ENCODE data around the gene PCYT1A.
A peak's percentile ranks its signal among the peaks of the same experiment; 100 is the strongest.
"Not testable (repeated sequence)": the region's sequence is repeated elsewhere in the genome, so short reads cannot be mapped to it uniquely, and the experiment has no call there.

Gene PCYT1A

GRCh38 chr3:196218155-196218712 is 69.3 kb downstream of the PCYT1A start:
- H3K4me3 ChIP-seq (ENCODE audit: low read depth, low read length): no peak overlapping the region
- DNase-seq (ENCODE audit: low read depth): no peak

DNA sequence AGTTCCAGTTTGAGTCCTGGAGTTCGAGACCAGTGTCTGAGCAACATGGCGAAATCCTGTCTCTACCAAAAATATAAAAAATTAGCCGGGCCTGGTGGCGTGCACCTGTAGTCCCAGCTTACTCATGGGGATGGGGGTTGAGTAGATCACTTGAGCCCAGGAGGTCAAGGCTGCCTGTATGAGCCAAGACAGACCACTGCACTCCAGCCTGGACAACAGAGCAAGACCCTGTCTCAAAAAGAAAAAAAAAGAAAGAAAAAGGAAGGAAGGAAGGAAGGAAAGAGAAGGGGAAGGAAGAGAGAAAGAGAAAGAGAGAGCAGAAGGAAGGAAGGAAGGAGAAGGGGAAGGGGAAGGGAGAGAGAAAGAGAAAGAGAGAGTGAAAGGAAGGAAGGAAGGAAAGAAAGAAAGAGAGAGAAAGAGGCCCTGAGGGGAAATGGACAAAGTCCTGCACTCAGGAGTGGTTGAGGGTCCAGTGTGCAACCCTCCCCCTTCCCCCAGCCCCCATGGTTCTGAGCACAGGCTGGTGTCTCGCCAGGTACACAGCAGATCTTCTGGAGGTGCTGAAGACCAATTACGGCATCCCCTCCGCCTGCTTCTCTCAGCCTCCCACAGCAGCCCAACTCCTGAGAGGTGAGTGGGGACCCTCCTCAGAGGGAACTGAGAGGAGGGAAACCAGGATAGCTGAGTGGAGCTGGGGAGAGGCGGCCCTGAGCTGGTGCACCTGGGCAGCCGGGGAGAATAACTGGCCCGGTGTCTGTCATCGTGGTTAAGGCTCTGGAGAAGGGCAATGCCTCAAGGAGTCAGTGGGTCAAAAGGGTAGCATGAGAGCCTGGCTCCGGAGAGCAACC is 70.0 kb downstream of the PCYT1A start:
- H3K4me3 ChIP-seq (ENCODE audit: low read depth, low read length): no peak overlapping the region
- DNase-seq (ENCODE audit: low read depth): no peak

DNA sequence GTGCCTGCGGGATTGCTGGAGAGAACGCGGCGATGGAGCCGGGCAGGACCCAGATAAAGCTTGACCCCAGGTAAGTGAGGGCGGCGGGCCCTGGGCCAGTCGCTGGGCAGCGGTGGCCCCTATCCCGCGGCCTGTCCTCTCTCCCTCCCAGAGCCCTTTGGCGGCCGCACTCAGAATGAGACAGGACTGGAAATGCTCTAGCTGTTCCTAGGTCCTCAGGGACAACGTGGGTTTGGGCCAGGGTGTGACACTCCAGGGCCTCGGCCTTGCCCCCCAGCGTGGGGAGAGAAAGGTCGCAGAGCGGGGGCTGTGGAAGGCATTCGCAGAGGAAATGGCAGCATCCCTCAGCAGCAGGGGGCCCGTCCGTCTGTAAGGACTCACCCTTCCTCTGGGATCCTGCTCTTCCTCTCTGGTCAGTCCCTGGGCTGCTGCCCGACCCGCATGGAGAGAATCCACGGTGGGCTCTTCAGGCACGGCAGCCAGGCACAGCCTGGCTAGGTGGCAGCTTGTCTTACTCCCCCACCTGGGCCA is 70.8 kb downstream of the PCYT1A start:
- no peak for DNase-seq (ENCODE audit: low read depth)
- no peak overlapping the region for H3K4me3 ChIP-seq (ENCODE audit: low read depth, low read length)

- H3K4me3 ChIP-seq (ENCODE audit: low read depth, low read length): no peak within 1 kb of the TSS
- DNase-seq (ENCODE audit: low read depth): no peak
Observed at GRCh38 chr3:196216089-196216564, 71.4 kb downstream of the PCYT1A start, which contains the start of gene SLC51A. TSS of gene SLC51A (plus strand) at chr3:196216534. CDS start at chr3:196216713, 179 bp downstream.

GRCh38 chr3:196215493-196216020 is 72.0 kb downstream of the PCYT1A start:
- DNase-seq (ENCODE audit: low read depth): no peak
- H3K4me3 ChIP-seq (ENCODE audit: low read depth, low read length): no peak overlapping the region

DNA sequence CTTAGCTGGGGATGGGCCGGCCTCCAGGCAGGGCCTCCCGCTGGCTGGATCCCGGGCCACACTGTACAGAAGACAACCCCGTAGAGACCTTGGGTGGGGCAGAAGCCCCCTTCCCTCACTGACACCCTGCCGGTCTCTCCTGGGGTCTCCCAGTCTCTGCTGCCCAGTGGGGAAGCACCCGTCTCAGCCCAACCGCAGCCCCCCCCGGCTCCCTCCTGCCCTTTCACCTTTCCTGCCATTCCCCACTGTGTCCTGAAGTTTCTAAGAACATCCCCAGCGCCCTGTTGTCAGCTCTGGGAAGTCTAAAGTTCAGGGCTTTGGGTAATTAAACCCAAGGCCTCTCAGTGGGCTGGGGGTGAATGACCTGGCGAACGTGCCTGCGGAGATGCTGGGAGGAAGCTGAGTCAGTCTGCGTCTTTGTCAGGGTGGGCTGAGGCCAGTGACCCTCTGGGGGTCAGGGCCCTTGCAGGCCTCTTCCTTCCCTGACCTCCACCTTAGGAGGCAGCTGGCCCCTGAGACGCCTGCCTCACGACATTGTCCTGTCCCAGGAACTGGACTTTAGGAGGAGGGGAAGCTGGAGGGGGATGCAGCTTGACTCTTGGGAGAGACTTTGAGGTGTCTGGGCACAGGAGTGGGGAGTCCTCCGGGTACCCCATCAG is 72.6 kb downstream of the PCYT1A start:
- H3K4me3 ChIP-seq (ENCODE audit: low read depth, low read length): no peak overlapping the region
- DNase-seq (ENCODE audit: low read depth): no peak

- no peak within 1 kb of the TSS for H3K4me3 ChIP-seq (ENCODE audit: low read depth, low read length)
- DNase-seq (ENCODE audit: low read depth): no peak
Observed at GRCh38 chr3:196210673-196211556, 76.6 kb downstream of the PCYT1A start, which contains the start of gene ZDHHC19. TSS of gene ZDHHC19 (minus strand) at chr3:196211400. CDS start at chr3:196211315, 85 bp downstream.

GRCh38 chr3:196209944-196210672 is 77.4 kb downstream of the PCYT1A start:
- H3K4me3 ChIP-seq (ENCODE audit: low read depth, low read length); DNase-seq (ENCODE audit: low read depth): not testable (repeated sequence)

DNA sequence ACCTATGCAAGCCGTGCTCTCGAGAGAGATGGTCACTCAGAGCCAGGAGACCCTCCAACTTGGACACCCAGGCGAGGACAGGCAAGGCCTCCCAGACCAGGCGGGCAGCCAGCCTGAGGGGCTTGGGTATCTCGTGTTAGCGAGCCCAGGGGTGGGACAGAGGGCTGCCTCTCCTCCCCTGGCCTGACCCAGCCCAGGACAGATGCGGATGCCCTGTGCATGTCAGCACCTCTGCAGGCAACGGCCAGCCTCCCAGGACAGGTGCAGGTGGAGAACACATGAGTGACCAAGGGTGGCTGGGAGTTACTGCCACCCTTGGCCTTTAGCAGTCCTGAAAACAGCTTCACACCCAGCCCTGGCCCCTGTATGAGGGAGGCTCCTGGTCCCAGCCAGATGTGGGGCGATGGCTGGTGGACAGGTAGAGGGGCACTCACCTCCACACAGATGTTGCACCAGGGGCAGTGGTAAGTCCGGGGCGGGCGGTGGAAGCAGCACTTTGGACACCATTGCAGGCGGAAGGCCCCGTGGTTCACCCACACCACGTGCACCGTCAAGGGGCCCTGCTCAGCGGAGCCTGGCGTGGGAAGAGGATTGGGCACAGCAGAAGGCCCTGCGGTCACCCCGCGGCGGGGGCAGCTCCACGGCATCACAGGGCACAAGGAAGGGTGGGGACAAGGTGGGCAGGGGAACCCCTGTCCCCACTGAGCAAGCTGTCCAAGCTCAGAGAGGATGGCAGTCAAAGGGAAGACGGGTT is 78.4 kb downstream of the PCYT1A start:
- no peak for DNase-seq (ENCODE audit: low read depth)
- H3K4me3 ChIP-seq (ENCODE audit: low read depth, low read length): no peak overlapping the region

- DNase-seq (ENCODE audit: low read depth): no peak
- H3K4me3 ChIP-seq (ENCODE audit: low read depth, low read length): peak overlapping the region; percentile 43
Observed at GRCh38 chr3:196207833-196208607, 79.5 kb downstream of the PCYT1A start.

DNA sequence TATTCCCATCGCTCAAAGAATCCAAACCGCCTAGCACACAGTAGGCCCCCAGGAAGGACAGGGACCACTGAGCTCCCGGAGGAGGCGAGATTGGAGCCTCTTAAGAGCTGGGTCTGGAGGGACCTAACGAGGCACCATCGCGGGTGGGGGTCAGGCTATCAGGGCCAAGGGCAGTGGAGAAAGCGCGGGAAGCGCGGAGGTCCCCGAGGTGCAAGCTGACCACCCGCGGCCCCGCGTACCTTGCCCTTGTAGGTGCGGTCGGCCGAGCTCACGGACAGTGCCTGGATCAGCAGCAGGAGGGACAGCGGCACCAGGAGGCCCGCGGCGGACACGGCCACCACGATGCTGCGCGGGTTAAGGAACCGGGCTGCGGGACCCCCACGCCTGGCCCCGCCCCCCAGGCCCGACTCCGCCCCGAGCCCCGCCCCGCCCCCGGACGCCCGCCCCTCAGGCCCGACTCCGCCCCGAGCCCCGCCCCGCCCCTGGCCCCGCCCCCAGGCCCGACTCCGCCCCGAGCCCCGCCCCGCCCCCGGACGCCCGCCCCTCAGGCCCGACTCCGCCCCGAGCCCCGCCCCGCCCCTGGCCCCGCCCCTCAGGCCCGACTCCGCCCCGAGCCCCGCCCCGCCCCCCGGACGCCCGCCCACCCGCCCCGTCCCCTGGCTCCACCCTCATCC is 80.2 kb downstream of the PCYT1A start:
- peak overlapping the region; percentile 43 for H3K4me3 ChIP-seq (ENCODE audit: low read depth, low read length)
- DNase-seq (ENCODE audit: low read depth): no peak

DNA sequence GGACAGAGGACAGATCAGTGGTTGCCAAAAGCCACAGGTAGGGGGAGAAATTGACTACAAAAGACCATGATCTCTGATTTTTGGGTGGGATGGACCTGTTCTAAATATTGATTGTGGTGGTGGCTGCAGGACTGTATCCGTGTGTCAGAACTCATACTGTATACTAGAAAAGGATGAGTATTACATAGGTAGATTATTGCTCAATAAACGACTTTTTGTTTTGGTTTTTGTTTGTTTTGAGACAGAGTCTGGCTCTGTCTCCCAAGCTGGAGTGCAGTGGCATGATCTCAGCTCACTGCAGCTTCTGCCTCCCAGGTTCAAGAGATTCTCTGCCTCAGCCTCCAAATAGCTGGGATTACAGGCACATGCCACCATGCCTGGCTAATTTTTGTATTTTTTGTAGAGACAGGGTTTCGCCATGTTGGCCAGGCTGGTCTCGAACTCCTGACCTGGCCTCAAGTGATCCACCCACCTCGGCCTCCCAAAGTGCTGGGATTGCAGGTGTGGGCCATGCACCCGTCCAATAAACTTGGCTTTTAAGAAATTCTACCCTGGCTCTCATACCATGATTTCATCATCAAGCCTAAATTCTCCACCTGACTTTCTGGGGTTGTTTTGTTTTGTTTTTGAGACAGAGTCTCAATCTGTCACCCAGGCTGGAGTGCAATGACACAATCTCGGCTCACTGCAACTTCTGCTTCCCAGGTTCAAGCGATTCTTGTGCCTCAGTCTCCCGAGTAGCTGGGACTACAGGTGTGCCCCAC is 81.9 kb downstream of the PCYT1A start:
- not testable (repeated sequence) for DNase-seq (ENCODE audit: low read depth); H3K4me3 ChIP-seq (ENCODE audit: low read depth, low read length)

GRCh38 chr3:196203846-196204245 is 83.7 kb downstream of the PCYT1A start:
- no peak overlapping the region for H3K4me3 ChIP-seq (ENCODE audit: low read depth, low read length)
- DNase-seq (ENCODE audit: low read depth): no peak

DNA sequence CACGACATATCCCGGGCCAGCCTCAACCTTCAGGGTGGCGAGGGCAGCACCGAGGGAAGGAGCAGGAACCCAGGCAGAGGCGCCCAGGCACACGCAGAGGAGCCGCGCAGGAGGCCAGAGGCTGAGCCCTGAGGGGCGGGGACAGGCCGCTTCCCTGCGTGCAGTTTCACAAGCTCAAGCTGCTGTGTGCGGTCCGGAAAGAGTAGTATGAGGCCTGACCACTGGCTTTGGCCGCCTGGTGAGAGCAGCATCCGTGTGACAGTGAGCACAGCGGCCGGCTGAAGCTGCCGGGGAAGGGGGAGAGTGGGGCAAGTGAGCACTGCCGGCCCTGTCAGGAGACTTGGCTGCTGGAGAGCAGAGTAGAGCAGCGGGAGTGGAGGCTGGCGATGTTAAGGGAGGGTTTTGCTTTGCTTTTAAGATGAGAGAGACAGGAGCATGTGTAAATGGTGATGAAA is 85.0 kb downstream of the PCYT1A start:
- no peak for DNase-seq (ENCODE audit: low read depth)
- H3K4me3 ChIP-seq (ENCODE audit: low read depth, low read length): peak overlapping the region; percentile 5
